ENCODE measurements around the gene DGKQ.

Gene DGKQ

GRCh38 chr4:997375-998071, 24.2 kb upstream of the DGKQ start:
- TF ChIP-seq CTCF (IDR thresholded peaks at IDR 0.05; ENCODE audit: insufficient read depth, low read depth, low read length, missing control alignments), result no peak
- H3K4me3 ChIP-seq (ENCODE audit: low read depth, low read length), result no peak overlapping the region
- DNase-seq (ENCODE audit: low read depth), result no peak

DNA sequence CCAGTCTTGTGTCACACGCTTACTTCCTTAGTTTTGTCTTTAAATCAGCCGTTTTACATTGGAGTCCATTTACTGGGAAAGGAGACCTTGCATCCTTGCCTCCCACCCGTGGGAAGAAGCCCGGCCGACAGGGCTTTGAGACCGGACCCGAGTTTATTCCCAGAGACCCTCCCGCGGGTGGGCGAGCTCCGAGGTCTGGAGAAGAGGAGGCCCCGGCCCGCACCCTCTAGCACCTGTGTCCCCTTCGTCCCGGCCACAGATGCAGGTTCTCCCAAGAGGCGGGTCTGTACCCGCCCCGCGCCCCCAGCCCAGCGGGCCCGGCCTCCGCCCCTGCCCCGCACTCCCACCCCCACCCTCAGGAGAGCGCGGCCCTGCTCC, 23.6 kb upstream of the DGKQ start:
- DNase-seq (ENCODE audit: low read depth), result no peak
- H3K4me3 ChIP-seq (ENCODE audit: low read depth, low read length), result no peak overlapping the region
- no peak for TF ChIP-seq CTCF (IDR thresholded peaks at IDR 0.05; ENCODE audit: insufficient read depth, low read depth, low read length, missing control alignments)

DNA sequence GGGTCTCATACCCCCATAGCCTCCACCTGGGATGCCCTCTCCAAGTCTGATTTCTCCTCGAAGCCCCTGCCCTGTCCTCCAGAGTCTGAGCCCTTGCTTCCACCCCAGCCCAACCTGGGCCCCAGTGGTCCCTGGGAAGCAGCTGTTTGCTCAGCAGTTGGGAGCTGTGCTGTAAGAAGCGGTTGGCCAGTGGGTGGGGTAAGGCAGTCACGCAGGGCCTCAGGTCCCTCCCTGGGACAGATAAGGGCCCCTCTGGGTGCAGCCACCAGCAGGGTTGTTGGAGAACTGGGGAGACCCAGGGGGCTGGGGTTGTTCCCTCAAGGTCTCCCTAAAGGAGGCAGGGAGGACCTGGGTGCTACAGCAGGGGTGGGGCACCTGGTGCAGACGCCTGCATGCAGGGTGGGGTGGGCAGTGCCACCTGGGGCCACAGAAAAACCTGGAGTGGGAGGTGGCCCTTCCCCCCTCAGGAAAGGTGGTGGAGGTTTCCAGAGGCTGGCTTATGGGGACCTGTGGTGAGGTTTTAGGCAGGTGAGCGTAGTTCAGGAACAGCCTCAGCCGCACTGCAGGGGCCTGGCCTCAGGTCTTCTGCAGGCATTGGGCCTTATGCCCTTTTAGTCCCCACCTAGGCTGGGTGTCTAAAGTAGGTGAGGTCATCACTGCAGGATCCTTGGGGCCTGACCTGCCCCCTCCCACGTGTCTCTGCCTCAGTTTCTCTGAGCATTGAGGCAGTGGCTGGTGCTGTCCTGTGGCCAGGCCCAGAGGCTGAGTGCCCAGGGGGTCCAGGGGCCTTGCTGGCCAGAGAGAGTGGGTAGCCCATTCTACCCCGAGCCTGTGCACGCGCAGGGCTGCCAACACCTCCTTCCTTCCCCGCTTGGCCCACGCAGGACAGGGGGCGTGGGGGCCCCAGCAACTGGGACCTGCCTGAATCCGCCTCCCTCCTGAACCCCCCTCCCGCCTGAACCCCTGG, 22.9 kb upstream of the DGKQ start:
- TF ChIP-seq CTCF (IDR thresholded peaks at IDR 0.05; ENCODE audit: insufficient read depth, low read depth, low read length, missing control alignments), result no peak
- DNase-seq (ENCODE audit: low read depth), result no peak
- H3K4me3 ChIP-seq (ENCODE audit: low read depth, low read length), result no peak overlapping the region

GRCh38 chr4:995311-996026, 22.1 kb upstream of the DGKQ start:
- H3K4me3 ChIP-seq (ENCODE audit: low read depth, low read length), result no peak overlapping the region
- DNase-seq (ENCODE audit: low read depth), result no peak
- no peak for TF ChIP-seq CTCF (IDR thresholded peaks at IDR 0.05; ENCODE audit: insufficient read depth, low read depth, low read length, missing control alignments)

- no peak for TF ChIP-seq CTCF (IDR thresholded peaks at IDR 0.05; ENCODE audit: insufficient read depth, low read depth, low read length, missing control alignments)
- H3K4me3 ChIP-seq (ENCODE audit: low read depth, low read length), result peak within 1 kb of the TSS; percentile 39
- no peak for DNase-seq (ENCODE audit: low read depth)
These were observed 20.0 kb upstream of the DGKQ start, which contains the start of gene SLC26A1 for GRCh38 chr4:993111-994029. TSS of gene SLC26A1 (minus strand) at chr4:993404. CDS start at chr4:991703, 1,701 bp downstream.
